Measurements from ENCODE around the gene CREBRF. TPM values are rescaled to one million over a fixed set of nuclear protein-coding genes. Genes with fewer than 3 reads are reported as not detected.

The CREBRF gene
- total and polyA plus RNA-seq, 2 donors (not counting 3 experiments of a cell fraction or from before 2014, with no cell fraction given) = 2.7 to 8.8 TPM

- Histone ChIP-seq H3K27ac (ENCODE audit: insufficient read depth, low read depth, low read length) (no peak overlapping the region), H3K4me3 (replicated peaks in 1 of 3; ENCODE audit: insufficient read depth in 1 of 3, low read depth in 1 of 3, low read length in 3 of 3) (no peak overlapping the region), H3K4me2 (ENCODE audit: insufficient read depth, low read length) (no peak overlapping the region), H3K9ac (replicated peaks; ENCODE audit: extremely low read depth, insufficient read depth, low read length) (no peak overlapping the region), H3K9me3 (replicated peaks; ENCODE audit: control insufficient read depth, insufficient read depth, low read length) (no peaks in the 10 kb centered on the region), H3K27me3 (ENCODE audit: control insufficient read depth in 2 of 2, insufficient read depth in 2 of 2, low read length in 2 of 2) (no peaks in the 10 kb centered on the region), H3K9me1 (replicated peaks; ENCODE audit: control insufficient read depth, extremely low read depth, insufficient read depth, low read length) (no peaks in the 10 kb centered on the region), H3K4me1 (ENCODE audit: control insufficient read depth, extremely low read depth, insufficient read depth, low read length) (no peaks in the 10 kb centered on the region), H3K79me2 (ENCODE audit: control insufficient read depth, insufficient read depth, low read length) (no peaks in the 10 kb centered on the region), H3K36me3 (ENCODE audit: control insufficient read depth in 2 of 2, extremely low read depth in 1 of 2, insufficient read depth in 2 of 2, low read length in 2 of 2) (no peaks in the 10 kb centered on the region), H2AFZ (ENCODE audit: low read depth, low read length) (no peak overlapping the region), H4K20me1 (replicated peaks; ENCODE audit: control insufficient read depth, extremely low read depth, insufficient read depth, low read length) (no peaks in the 10 kb centered on the region)
- DNase-seq (ENCODE audit: low read depth, low spot score) (no peak), FAIRE-seq (no peak)
- intact Hi-C loops (cut with micrococcal nuclease) (no loop called here), dilution Hi-C loops (cut with MboI; ENCODE audit: extremely low pct_ligation_motif_present, low sequenced_read_pairs) (no loop called here)
- TF ChIP-seq CTCF (IDR thresholded peaks at IDR 0.05; ENCODE audit: extremely low read depth in 1 of 2, insufficient read depth in 1 of 2, low read depth in 1 of 2, low read length in 2 of 2) (no peak), MYC (IDR thresholded peaks at IDR 0.05; ENCODE audit: low read depth, low read length) (no peak), EZH2 (IDR thresholded peaks at IDR 0.05; ENCODE audit: borderline replicate concordance, low read depth, low read length, severe bottlenecking) (no peak), POLR2A (IDR thresholded peaks at IDR 0.05; ENCODE audit: low read depth, low read length) (no peak), FOS (IDR thresholded peaks at IDR 0.05; ENCODE audit: borderline replicate concordance, insufficient read depth, low read length) (no peak), MAX (IDR thresholded peaks at IDR 0.05; ENCODE audit: insufficient read depth, insufficient read length) (no peak), GATA2 (IDR thresholded peaks at IDR 0.05; ENCODE audit: insufficient read depth, insufficient read length, low read depth, low read length) (no peak), JUN (IDR thresholded peaks at IDR 0.05; ENCODE audit: borderline replicate concordance, insufficient read depth, insufficient read length, low read depth) (no peak), POLR2AphosphoS5 (IDR thresholded peaks at IDR 0.05; ENCODE audit: insufficient read depth, low read depth, low read length) (no peak)
- no TSS peak for BruUV-seq (replicated peaks)
- CTCF ChIA-PET = no interaction called here
- POLR2A ChIA-PET = no interaction called here
Observed at GRCh38 chr5:173175523-173175922, 119.4 kb downstream of the CREBRF start.
